GM08714 (cell line): ENCODE results near the gene C20orf96.

Experiments
- H3K4me3 ChIP-seq: fragments of 200-500 bp; sonication (Bioruptor generic); 2 replicates; pipeline ENCODE4 v1.5.1; 2014; ENCODE audit warnings: mild to moderate bottlenecking, low read length, inconsistent platforms
- ZNF274 ChIP-seq: IDR thresholded peaks from 2 replicates; pipeline ENCODE4 v1.6.1; 2012; ENCODE audit warnings: mild to moderate bottlenecking, low read depth, low read length

Gene C20orf96

GRCh38 chr20:301886-302848 is 11.6 kb upstream of the C20orf96 start:
- TF ChIP-seq ZNF274, result no peak
- no peak overlapping the region for H3K4me3 ChIP-seq

GRCh38 chr20:300345-300990 is 9.9 kb upstream of the C20orf96 start:
- no peak overlapping the region for H3K4me3 ChIP-seq
- TF ChIP-seq ZNF274, result no peak

GRCh38 chr20:298776-299391 is 8.3 kb upstream of the C20orf96 start:
- H3K4me3 ChIP-seq, result peak overlapping the region; percentile 87
- no peak for TF ChIP-seq ZNF274

GRCh38 chr20:297925-298775 is 7.6 kb upstream of the C20orf96 start:
- no peak for TF ChIP-seq ZNF274
- peak overlapping the region; percentile 87 for H3K4me3 ChIP-seq

- H3K4me3 ChIP-seq, result peak within 1 kb of the TSS; percentile 87
- TF ChIP-seq ZNF274, result no peak
Measured at GRCh38 chr20:297098-297924, 6.8 kb upstream of the C20orf96 start, which contains the start of gene ZCCHC3. TSS of gene ZCCHC3 (plus strand) at chr20:297570. CDS start at chr20:297587, 17 bp downstream.

GRCh38 chr20:295804-296203 is 5.3 kb upstream of the C20orf96 start:
- TF ChIP-seq ZNF274, result no peak

GRCh38 chr20:294602-295001 is 4.1 kb upstream of the C20orf96 start:
- H3K4me3 ChIP-seq, result no peak overlapping the region
- TF ChIP-seq ZNF274, result no peak

More at GRCh38 chr20:295804-296203, 5.3 kb upstream of the C20orf96 start:
- no peak overlapping the region for H3K4me3 ChIP-seq

GRCh38 chr20:289693-290083 is 862 bp downstream of the C20orf96 start:
- no peak for TF ChIP-seq ZNF274
- peak overlapping the region; percentile 89 for H3K4me3 ChIP-seq

- H3K4me3 ChIP-seq, result peak overlapping the region; percentile 89; the same call in 1 of the 2 replicates
- no peak for TF ChIP-seq ZNF274
Measured at GRCh38 chr20:288956-289692, 1.4 kb downstream of the C20orf96 start.

- no peak overlapping the region for H3K4me3 ChIP-seq
- no peak for TF ChIP-seq ZNF274
Measured at GRCh38 chr20:286508-286907, 4.0 kb downstream of the C20orf96 start.

GRCh38 chr20:284172-284571 is 6.4 kb downstream of the C20orf96 start:
- no peak for TF ChIP-seq ZNF274

More at GRCh38 chr20:284172-284571, 6.4 kb downstream of the C20orf96 start:
- H3K4me3 ChIP-seq, result no peak overlapping the region
